HG03139 (cell line): Measurements from ENCODE around the gene ARHGAP25.
"Not testable (repeated sequence)": the region's sequence is repeated elsewhere in the genome, so short reads cannot be mapped to it uniquely, and the experiment has no call there.

Experiments
- ATAC-seq: cut with Tn5 transposase; IDR thresholded peaks from one replicate; pipeline ENCODE4 v1.9.1; 2021; ENCODE audit not compliant: unreplicated experiment

The ARHGAP25 gene

GRCh38 chr2:68790600-68790999 is 56.0 kb downstream of the ARHGAP25 start:
- no peak for ATAC-seq

GRCh38 chr2:68791914-68792313 is 57.3 kb downstream of the ARHGAP25 start:
- ATAC-seq = no peak

GRCh38 chr2:68792751-68793150 is 58.1 kb downstream of the ARHGAP25 start:
- ATAC-seq = no peak

- ATAC-seq = no peak
These were observed 61.8 kb downstream of the ARHGAP25 start for GRCh38 chr2:68796295-68796905.

GRCh38 chr2:68798569-68798968 is 64.0 kb downstream of the ARHGAP25 start:
- ATAC-seq = no peak

- no peak for ATAC-seq
These were observed 64.8 kb downstream of the ARHGAP25 start for GRCh38 chr2:68799140-68800026.

- no peak for ATAC-seq
These were observed 65.4 kb downstream of the ARHGAP25 start for GRCh38 chr2:68800027-68800401.

GRCh38 chr2:68800517-68800916 is 65.9 kb downstream of the ARHGAP25 start:
- no peak for ATAC-seq

- not testable (repeated sequence) for ATAC-seq
These were observed 67.5 kb downstream of the ARHGAP25 start for GRCh38 chr2:68802161-68802560.

- no peak for ATAC-seq
These were observed 70.4 kb downstream of the ARHGAP25 start for GRCh38 chr2:68805025-68805424.

- ATAC-seq = no peak
These were observed 72.0 kb downstream of the ARHGAP25 start for GRCh38 chr2:68806511-68807109.

- no peak for ATAC-seq
These were observed 73.2 kb downstream of the ARHGAP25 start for GRCh38 chr2:68807821-68808266.

- ATAC-seq = no peak
These were observed 75.0 kb downstream of the ARHGAP25 start for GRCh38 chr2:68809324-68810240.

GRCh38 chr2:68811364-68811763 is 76.8 kb downstream of the ARHGAP25 start:
- ATAC-seq = no peak

GRCh38 chr2:68812251-68812650 is 77.6 kb downstream of the ARHGAP25 start:
- no peak for ATAC-seq

- no peak for ATAC-seq
These were observed 79.0 kb downstream of the ARHGAP25 start for GRCh38 chr2:68813596-68813995.

- ATAC-seq = no peak
These were observed 82.7 kb downstream of the ARHGAP25 start for GRCh38 chr2:68817306-68817705.

GRCh38 chr2:68819556-68819955 is 84.9 kb downstream of the ARHGAP25 start:
- no peak for ATAC-seq

- no peak for ATAC-seq
These were observed 87.7 kb downstream of the ARHGAP25 start for GRCh38 chr2:68822207-68822872.

GRCh38 chr2:68824831-68825230 is 90.2 kb downstream of the ARHGAP25 start:
- no peak for ATAC-seq
